HG03039 (cell line): ENCODE data around the gene CABCOCO1.

Experiments used
- ATAC-seq: cut with Tn5 transposase; IDR thresholded peaks from one replicate; pipeline ENCODE4 v1.9.1; 2021; ENCODE audit warnings: mild to moderate bottlenecking, moderate library complexity; ENCODE audit not compliant: unreplicated experiment

The CABCOCO1 gene

DNA sequence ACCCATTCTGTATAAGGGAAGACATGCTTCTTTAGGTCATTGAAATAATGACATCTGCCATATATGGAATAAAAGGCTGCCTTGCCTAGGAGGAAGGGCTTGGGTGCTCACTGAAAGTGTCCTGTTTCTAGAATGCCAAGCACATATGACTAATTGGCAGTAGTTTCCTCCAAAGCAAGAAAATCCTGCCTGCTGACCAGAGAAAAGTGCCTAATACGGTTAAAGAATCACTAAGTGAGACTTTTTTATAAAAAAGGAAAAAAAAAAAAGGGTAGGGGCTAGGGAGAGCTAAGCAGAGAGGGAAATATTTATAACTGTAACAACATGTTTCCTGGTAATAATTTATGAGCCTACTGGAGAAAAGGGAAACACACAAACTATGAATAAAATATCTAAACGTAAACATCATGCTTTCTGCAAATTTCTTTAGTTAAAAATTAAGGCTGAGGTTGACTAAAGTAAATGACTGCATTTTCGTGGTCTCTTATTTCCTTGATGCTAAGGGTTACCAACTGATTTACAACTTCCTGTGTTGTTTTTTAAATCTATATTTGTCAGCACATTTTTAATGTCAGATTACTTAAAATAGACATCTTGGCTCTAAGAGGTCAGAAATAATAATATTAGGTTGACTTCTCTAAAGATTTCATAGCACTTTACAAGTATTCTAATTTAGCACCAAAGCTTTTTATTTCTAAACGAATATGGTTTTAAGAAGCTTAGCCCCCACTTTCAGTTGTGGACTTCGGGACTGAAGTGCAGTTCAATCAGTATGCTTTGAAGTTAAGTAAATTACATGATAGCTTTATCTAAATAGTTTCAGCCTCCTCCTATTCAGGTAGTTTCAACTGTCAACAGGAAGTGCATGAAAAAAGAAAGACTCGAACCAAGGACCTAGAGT is 89.6 kb downstream of the CABCOCO1 start:
- peak; percentile 54 for ATAC-seq

DNA sequence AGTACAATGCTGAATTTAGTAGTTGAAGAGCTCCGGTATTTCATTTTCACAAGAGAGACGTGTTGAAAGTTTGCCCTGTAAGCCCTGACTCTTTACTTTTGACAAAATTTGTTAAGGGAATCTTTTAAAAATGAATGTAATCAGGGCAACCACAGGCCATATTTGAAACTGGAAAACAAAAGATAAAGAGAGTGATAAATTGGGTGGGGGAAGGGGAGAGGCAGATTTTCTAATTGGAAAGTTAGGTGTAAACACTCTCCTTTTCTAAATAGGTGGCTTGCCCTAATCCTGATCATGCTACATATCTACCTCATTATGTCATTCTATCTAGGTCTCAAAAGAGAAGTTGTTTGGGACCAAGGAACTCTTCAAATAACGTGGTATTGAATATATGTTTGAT is 90.7 kb downstream of the CABCOCO1 start:
- no peak for ATAC-seq

DNA sequence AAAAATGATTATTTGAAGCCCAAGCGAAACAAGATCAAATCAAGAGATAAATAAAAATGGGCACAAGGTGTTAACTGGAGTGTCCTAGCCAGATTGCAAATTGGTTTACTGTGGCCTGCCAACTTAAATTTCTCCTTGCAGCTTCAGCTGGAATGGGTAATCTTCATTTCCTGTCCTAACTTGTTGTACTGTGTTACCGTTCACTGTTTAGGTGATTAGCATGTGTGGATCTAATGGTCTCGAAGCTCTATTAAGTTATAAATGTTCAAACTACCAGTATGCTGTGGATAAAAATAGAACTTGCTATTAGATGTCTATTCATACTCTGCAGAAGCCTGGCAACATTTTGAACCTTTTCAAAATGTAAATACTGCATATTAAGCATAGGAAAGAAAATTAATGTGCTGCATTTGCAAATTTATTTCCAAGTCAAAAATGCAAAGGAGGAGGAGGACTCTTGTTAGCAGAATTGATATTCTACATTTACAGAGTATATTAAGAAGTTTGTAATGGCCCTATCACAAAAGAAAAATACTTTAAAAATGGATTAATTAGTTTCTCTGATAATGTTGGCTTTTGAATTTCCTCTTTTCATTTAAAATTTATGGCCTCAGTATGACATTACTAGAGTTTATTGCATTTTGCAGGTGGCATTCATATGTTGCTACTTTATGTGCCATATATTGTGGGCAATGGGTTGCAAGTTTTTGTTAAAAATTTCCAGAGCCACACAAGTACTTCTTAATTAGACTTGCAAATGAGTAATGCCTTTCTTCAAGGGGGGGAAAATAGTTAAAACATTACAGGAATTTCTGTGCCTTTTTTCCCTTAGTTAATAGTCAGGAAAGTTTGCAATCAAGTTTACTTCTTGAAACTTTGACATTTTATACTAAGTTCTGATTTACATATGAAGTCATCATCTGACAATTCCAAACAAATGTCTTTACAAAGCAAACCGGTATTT is 92.1 kb downstream of the CABCOCO1 start:
- ATAC-seq, result no peak

DNA sequence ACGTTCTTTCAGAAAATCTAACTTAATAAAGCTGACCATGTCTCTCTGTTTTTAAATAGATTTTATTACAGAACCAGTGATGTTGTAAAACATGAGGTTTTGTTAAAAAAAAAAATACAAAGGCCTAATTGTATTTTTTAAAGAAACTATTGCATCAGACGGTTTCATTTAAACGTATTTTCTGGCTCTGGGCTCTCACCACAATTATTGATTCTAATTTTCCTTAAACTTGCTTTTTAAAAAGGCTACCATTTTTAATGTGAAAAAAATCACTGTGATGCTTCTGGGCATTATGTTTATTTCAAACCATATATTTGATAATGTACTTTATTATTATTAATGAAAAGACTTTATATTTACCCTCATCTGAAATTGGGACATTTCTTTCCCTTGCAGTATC is 94.3 kb downstream of the CABCOCO1 start:
- ATAC-seq, result no peak

- no peak for ATAC-seq
Measured at GRCh38 chr10:61757525-61758397, 95.0 kb downstream of the CABCOCO1 start.

DNA sequence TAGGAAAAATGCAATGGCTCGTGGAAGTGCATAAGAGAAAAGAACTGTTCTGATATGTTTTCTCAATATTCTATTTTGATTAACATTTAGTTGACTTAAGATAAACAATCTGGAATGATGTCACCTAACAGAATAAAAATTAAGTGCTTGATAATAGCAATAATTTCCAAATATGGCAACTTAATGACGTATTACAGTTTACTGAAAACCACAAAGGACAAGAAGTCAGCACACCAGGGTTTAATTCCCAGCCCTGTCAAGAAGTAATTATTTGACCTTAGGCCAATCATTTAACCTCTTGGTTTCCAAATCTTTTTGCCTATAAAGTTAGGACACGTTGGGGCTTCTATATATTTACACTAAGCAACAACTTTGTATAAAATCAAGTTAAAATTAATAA is 95.7 kb downstream of the CABCOCO1 start:
- ATAC-seq, result no peak

DNA sequence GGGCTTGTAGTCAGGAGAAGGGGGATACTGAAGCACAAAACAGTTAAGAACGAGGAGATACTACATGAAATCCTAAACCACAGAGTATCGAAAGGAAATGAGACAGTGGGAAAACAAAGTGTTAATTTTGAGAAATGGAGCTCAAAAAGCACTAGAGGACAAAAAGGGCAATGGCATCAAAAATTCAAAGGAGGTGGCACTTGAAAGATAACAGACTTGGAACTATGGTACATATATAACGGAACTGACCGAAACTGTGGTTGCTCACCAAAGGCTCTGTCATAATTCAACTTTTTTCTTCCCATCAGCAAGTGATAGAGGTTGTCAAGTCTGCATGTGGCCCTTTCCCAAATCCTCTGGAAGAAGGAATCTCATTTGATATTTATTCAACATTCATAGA is 97.0 kb downstream of the CABCOCO1 start:
- no peak for ATAC-seq

DNA sequence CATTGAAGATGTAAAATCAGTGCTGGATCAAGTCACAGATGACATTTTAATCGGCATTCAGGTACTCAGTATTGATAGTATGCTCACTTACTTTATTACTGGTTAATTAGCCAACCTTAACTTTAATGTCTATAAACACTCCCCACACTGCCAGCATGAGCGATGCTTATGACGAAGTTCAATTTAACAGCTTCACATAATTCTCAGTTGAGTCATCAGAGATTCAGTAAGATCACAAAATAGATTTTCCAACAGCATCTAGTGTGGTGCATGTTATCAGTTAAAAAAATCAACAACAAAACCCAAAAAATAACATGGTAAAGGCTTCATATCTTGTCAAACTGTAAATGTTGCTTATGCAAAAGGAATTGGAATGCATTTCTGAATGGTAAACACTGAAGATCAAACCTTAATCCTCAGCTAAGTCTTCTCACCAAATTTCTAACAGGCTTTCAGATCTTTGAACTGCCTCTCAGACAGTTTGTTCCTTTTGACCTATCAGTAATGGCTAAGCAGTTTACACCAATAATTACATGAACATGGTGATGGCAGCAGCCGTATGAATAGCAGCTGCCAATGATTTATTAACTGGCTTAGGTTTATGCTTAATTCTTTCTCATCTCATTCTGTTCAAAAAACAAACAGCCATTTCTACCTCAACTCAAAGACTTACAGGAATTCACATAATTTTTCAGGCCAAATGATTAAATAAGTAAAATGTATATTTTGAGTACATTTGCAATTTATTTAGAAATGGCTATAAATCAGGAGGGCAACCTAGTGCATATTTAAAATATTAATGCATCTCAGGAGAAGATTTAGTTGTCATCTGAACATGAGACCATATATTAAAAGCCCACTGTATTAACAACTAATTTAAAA is 98.5 kb downstream of the CABCOCO1 start:
- no peak for ATAC-seq

DNA sequence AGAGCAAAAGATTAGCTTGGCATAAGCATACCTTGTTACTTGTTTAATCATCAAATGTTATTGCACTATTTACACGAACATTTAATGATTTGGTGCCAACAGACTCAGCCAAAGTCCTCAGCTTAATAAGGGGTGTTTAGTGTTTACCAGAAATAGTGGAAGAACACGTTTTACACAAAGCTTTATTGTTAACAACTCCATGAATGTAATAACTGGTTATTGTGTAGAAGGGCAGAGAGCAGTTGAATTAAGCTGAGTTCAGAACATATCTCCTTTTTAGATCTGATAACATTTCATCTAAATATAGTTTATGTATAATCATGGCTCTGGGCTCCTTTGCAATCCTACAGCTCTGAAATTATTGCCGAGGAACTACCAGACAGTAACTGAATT is 99.1 kb downstream of the CABCOCO1 start:
- no peak for ATAC-seq

DNA sequence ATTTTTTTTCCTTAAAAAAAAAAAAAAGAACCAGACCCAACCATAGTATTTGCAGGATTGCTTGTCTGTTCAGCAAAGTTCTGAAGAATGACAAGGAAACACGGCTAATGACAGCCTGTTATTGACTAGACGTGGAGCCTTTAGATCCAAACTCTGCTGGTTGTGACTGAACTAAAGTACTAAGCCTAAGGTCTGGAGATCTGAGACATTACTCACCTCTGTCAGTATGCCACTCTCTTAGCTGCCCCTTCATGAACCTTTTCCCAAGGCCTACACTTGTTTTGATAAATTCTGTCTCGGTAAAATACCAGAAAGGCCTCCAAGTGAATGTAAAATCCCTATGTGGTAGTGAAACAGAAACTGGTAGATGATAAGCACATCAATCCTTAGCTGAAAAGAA is 101.0 kb downstream of the CABCOCO1 start:
- ATAC-seq, result no peak

- no peak for ATAC-seq
Measured at GRCh38 chr10:61764486-61764885, 101.8 kb downstream of the CABCOCO1 start.

DNA sequence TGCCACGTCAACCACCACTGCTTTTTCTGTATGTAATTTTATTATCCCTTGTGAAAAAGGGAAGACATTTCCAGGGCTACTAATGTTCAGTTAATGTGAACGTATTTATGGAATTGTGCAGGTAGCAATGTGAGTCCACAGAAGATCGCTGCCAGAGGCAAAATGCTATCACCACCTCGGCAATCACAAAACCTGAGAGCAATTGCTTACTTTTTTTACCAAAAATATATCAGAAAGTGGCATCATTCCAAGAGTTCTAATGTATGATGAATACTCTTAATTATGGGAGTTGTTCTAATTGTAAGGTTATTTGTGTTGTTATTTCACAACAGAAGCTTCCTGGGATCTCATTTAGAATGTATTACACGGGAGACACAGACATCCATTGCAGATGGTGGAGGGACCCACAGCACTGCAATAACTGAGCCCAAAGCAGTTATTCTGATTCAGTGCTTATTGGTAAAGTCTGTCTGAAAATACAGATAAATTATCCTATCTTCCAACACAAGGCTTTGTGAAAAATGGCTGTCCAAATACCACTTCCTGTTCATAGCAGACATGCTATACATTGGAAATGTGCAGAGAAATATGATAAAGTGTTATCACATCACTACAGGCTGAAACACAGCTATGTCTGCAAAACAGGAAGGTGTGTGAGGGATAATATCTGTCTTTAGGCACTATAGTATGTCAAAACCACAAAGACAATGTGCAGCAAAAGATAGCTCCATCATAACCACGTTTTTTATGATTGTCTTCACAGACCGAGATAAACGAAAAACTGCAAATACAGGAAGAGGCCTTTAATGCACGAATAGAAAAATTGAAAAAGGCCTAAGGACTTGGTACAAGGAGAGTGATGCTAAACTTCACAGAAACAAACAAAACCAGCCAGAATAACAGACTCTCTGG is 102.7 kb downstream of the CABCOCO1 start:
- no peak for ATAC-seq

DNA sequence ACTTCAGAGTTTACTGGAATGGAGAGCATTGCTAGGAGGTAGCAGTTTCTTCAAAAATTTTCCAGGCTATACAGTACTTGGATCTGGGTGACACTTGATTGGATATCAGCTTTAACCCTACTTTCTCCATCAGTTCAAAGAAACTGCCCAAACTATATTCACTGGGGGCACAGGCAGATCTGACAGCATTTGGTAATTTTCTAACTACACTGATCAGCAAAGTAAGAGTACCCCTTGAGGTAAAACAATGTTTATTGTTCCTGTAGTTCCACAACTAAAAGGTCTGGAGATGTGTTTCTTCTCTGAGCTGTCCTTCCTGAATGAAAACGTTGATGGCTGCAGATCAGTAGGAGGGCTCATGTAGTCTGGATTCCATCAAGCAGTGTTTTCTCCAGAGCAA is 104.2 kb downstream of the CABCOCO1 start:
- no peak for ATAC-seq

GRCh38 chr10:61774031-61774430 is 111.3 kb downstream of the CABCOCO1 start:
- no peak for ATAC-seq

DNA sequence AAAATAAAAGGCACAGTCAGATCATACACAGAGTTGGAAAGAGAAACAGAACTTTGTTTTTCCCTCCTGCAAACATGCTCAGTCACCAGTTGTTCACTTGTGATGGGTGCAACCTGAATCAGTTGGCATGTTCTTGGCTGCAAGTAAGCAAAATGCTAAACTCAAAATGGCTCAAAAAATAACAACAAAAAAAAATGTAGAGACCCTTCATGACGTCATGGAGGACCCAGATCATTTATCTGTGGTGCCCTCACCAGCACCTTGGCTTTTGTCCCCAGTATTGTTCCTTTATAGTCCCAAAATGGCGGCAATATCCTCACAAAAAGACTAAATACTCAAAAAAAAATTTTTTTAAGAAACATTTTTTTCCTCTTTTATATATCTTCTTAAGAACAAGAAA is 112.4 kb downstream of the CABCOCO1 start:
- ATAC-seq, result no peak

GRCh38 chr10:61776615-61777266 is 114.0 kb downstream of the CABCOCO1 start:
- ATAC-seq, result no peak

- ATAC-seq, result no peak
Measured at GRCh38 chr10:61778137-61778536, 115.4 kb downstream of the CABCOCO1 start.

GRCh38 chr10:61779276-61779675 is 116.5 kb downstream of the CABCOCO1 start:
- no peak for ATAC-seq
